GM12878 (cell line): ENCODE results near the gene TRABD2A. TPM values are rescaled to one million over a fixed set of nuclear protein-coding genes. Genes with fewer than 3 reads are reported as not detected.

Experiments used
- ATAC-seq: fragments of 200-7000 bp; cut with Tn5 transposase; 3 replicates; pipeline ENCODE4 v1.9.1; 2020; ENCODE audit warnings: mild to moderate bottlenecking, moderate library complexity
- BruUV-seq: library from RNA; stranded (reverse); fragments of 400-500 nt; replicated peaks from 2 replicates; lab custom pipeline; 2021; lab: Mats Ljungman, UMichigan
- CTCF ChIA-PET: fragments of 300-600 bp; sonication (Branson Sonifier 250); formaldehyde crosslinking; extraction: SDS; loops from one replicate; lab custom pipeline; 2021; ENCODE audit warnings: inconsistent platforms; lab: Yijun Ruan, JAX
- POLR2A ChIA-PET: fragments of 350-600 bp; formaldehyde crosslinking; extraction: SDS; loops from one replicate; lab custom pipeline; 2021; ENCODE audit warnings: inconsistent platforms; lab: Charles Lee
- RAD21 ChIA-PET: fragments of 300-600 bp; sonication (Branson Sonifier 250); formaldehyde crosslinking; loops from one replicate; lab custom pipeline; 2023; ENCODE audit warnings: antibody characterized with exemption; ENCODE audit not compliant: unreplicated experiment; lab: Charles Lee
- SMC1A ChIA-PET: fragments of 300-600 bp; sonication (Branson Sonifier 250); formaldehyde crosslinking; loops from one replicate; lab custom pipeline; 2023; ENCODE audit not compliant: unreplicated experiment, uncharacterized antibody; lab: Charles Lee
- DNase-seq: peaks from one replicate; pipeline ENCODE4 v3.0.0-alpha.2; 2011; ENCODE audit warnings: low read depth, low spot score
- FAIRE-seq: peaks from 3 replicates; lab custom pipeline; 2011; peaks lifted over from hg19 to GRCh38; lab: Jason Lieb, UNC
- H2AFZ ChIP-seq: 2 replicates; pipeline ENCODE4 v1.6.0; 2011; ENCODE audit warnings: low read depth, low read length, control low read depth; ENCODE audit not compliant: control insufficient read depth
- H3K27ac ChIP-seq: 2 replicates; pipeline ENCODE4 v1.5.1; 2011; ENCODE audit warnings: control low read depth; ENCODE audit not compliant: control insufficient read depth, insufficient read depth
- H3K27me3 ChIP-seq, 2 experiments: replicated peaks in 1 of 2; 2 replicates each; pipeline versions ENCODE4 v1.6.0 to v1.6.1; 2011; ENCODE audit warnings: low read length in 1 of 2; ENCODE audit not compliant: control insufficient read depth in 2 of 2, insufficient read depth in 2 of 2
- H3K36me3 ChIP-seq, 2 experiments: 2 replicates each; pipeline ENCODE4 v1.5.1; 2011; ENCODE audit warnings: low read length in 1 of 2; ENCODE audit not compliant: control insufficient read depth in 2 of 2, insufficient read depth in 2 of 2
- H3K4me1 ChIP-seq: 2 replicates; pipeline ENCODE4 v1.6.1; 2011; ENCODE audit warnings: mild to moderate bottlenecking, low read length, moderate library complexity, mixed read lengths; ENCODE audit not compliant: control insufficient read depth, insufficient read depth
- H3K4me2 ChIP-seq: 2 replicates; pipeline ENCODE4 v1.6.0; 2011; ENCODE audit warnings: control low read depth; ENCODE audit not compliant: control insufficient read depth, insufficient read depth
- H3K4me3 ChIP-seq: fragments of 200-600 bp; sonication (generic); 2 replicates; pipeline ENCODE4 v1.5.1; 2016
- H3K79me2 ChIP-seq: 2 replicates; pipeline ENCODE4 v1.6.0; 2011; ENCODE audit warnings: low read length; ENCODE audit not compliant: control insufficient read depth, insufficient read depth
- H3K9ac ChIP-seq: 2 replicates; pipeline ENCODE4 v1.8.0; 2011; ENCODE audit warnings: low read length, control low read depth, mixed read lengths; ENCODE audit not compliant: control insufficient read depth, insufficient read depth
- H3K9me3 ChIP-seq: replicated peaks from 3 replicates; pipeline ENCODE4 v1.5.1; 2011; ENCODE audit warnings: mild to moderate bottlenecking, low read length; ENCODE audit not compliant: control insufficient read depth, insufficient read depth
- H4K20me1 ChIP-seq: 2 replicates; pipeline ENCODE4 v1.6.0; 2011; ENCODE audit not compliant: control insufficient read depth, insufficient read depth
- BCL3 ChIP-seq: IDR thresholded peaks from 2 replicates; pipeline ENCODE4 v1.6.1; 2011; ENCODE audit warnings: borderline replicate concordance, low read depth, mild to moderate bottlenecking, moderate library complexity, low read length; ENCODE audit not compliant: insufficient read depth, poor library complexity, severe bottlenecking
- CBFB ChIP-seq: IDR thresholded peaks from 2 replicates; pipeline ENCODE4 v1.6.1; 2016; ENCODE audit warnings: antibody characterized with exemption, low read depth
- CHD1 ChIP-seq: IDR thresholded peaks from 2 replicates; pipeline ENCODE4 v1.6.1; 2012; ENCODE audit warnings: low read depth, low read length, improper control_type of control experiment
- FOS ChIP-seq: IDR thresholded peaks from 3 replicates; pipeline ENCODE4 v1.6.1; 2011; ENCODE audit warnings: borderline replicate concordance; ENCODE audit not compliant: insufficient read length; ENCODE audit errors: extremely low read depth
- HCFC1 ChIP-seq: fragments of 150-350 bp; IDR thresholded peaks from 2 replicates; pipeline ENCODE4 v1.6.1; 2014; ENCODE audit warnings: low read length
- JUNB ChIP-seq: IDR thresholded peaks from 2 replicates; pipeline ENCODE4 v1.6.1; 2016; ENCODE audit warnings: antibody characterized with exemption, mild to moderate bottlenecking
- MEF2B ChIP-seq: fragments of 450-650 bp; IDR thresholded peaks from 2 replicates; pipeline ENCODE4 v1.6.1; 2018; ENCODE audit warnings: mild to moderate bottlenecking, moderate library complexity; ENCODE audit not compliant: partially characterized antibody, poor library complexity, severe bottlenecking
- NKRF ChIP-seq: fragments of 450-650 bp; conservative IDR thresholded peaks from 2 replicates; pipeline ENCODE4 v1.6.1; 2017; ENCODE audit warnings: mild to moderate bottlenecking, moderate library complexity
- NRF1 ChIP-seq: conservative IDR thresholded peaks from 2 replicates; pipeline ENCODE4 v1.6.1; 2011; ENCODE audit warnings: mild to moderate bottlenecking, low read depth, low read length, improper control_type of control experiment
- WGBS: methylation state at CpG from one replicate; pipeline ENCODE4 v1.1.6; 2016; ENCODE audit warnings: low lambda C conversion rate; ENCODE audit not compliant: insufficient replicate concordance, insufficient coverage; ENCODE audit errors: missing lambda C conversion rate; 5-methylcytosine and 5-hydroxymethylcytosine counted together
- in situ Hi-C: fragments of 300-500 bp; cut with MboI; formaldehyde crosslinking; loops from 9 replicates; pipeline ENCODE4 v1.14.3; 2018; ENCODE audit warnings: mixed read lengths
- intact Hi-C: fragments of 100-400 bp; cut with micrococcal nuclease; formaldehyde crosslinking; loops from one replicate; pipeline ENCODE4 v1.14.2; 2022; ENCODE audit not compliant: unreplicated experiment
- polyA plus RNA-seq, 11 experiments: library from polyadenylated mRNA; depleted of rRNA in 4 of 11; unstranded in 6 of 11; stranded (reverse) in 5 of 11; fragments of >200 nt; fragmentation: Nextera tagmentation in 4 of 11; fragmentation: Illumina TruSeq in 1 of 11; extraction: Ambion mirVana in 4 of 11; extraction: Trizol in 1 of 11; gene quantifications; 1 replicate in 1 of 11; 2 replicates in 10 of 11; pipeline versions ENCODE4 v1.2.1 to v1.2.3, GENCODE V29; 2011 to 2016; ENCODE audit warnings: inconsistent platforms in 2 of 11, missing spikeins in 2 of 11, low read depth in 1 of 11
- total RNA-seq, 4 experiments: library from RNA; depleted of rRNA in 3 of 4; stranded (reverse); fragments of >200 nt in 3 of 4; fragmentation: Illumina TruSeq in 1 of 4; extraction: Trizol in 1 of 4; gene quantifications; 2 replicates each; pipeline versions ENCODE4 v1.2.1 to v1.2.3, GENCODE V29; 2013 to 2021

Gene TRABD2A
- total and polyA plus RNA-seq, 10 of the 15 experiments (the other 5 are each of a cell fraction or from before 2014, with no cell fraction given) = 1.4 to 7.6 (median 4.1) TPM

- TF ChIP-seq NKRF (no peak), JUNB (no peak)
- TF ChIP-seq, all 136 proteins: peak for 0
These were observed 20.8 kb upstream of the TRABD2A start (continued) for GRCh38 chr2:84901593-84902120.

- no peak for ATAC-seq
- Histone ChIP-seq H3K4me2 (no peak overlapping the region; the same call in 1 of the 2 replicates), H3K9ac (no peak overlapping the region), H3K4me3 (no peak overlapping the region), H4K20me1 (no peaks in the 10 kb centered on the region), H3K27me3 (no peaks in the 10 kb centered on the region), H2AFZ (no peak overlapping the region), H3K27ac (no peak overlapping the region), H3K9me3 (no peaks in the 10 kb centered on the region; the same call in 2 of the 3 replicates), H3K4me1 (peaks cover 25% of the 10 kb centered on the region), H3K36me3 (no peaks in the 10 kb centered on the region), H3K79me2 (peaks cover 6% of the 10 kb centered on the region)
- ChIA-PET CTCF (interaction anchor here (0.8 to 4.1 kb wide), 6 partner anchors 13 to 39 kb away, joined by 3 to 32 read pairs (median 6); no protein-coding TSS in a partner anchor), SMC1A (interaction anchor here (1.1 to 2.9 kb wide), 4 partner anchors 12 to 24 kb away, joined by 3 to 16 read pairs (median 6); partner anchors contain the start of gene TRABD2A), POLR2A (no interaction called here), RAD21 (interaction anchor here (0.6 to 4.5 kb wide), 5 partner anchors 12 to 366 kb away, joined by 3 to 44 read pairs (median 5); no protein-coding TSS in a partner anchor)
- FAIRE-seq = no peak
- no peak for DNase-seq
- TF ChIP-seq HCFC1 (no peak), MEF2B (no peak), CHD1 (no peak), BCL3 (no peak), NRF1 (no peak), CBFB (no peak), FOS (no peak)
- WGBS = 91% methylated on average over 1 of the region's 1 CpG
- intact Hi-C loops = no loop called here
- in situ Hi-C loops = no loop called here
- no TSS peak for BruUV-seq
These were observed 20.1 kb upstream of the TRABD2A start for GRCh38 chr2:84900971-84901370.
